ENCODE data around the gene PRKCZ.

Gene PRKCZ

GRCh38 chr1:2009101-2010053, 40.8 kb upstream of the PRKCZ start:
- no peak for DNase-seq (ENCODE audit: low read depth)
- TF ChIP-seq, protein P1, sequence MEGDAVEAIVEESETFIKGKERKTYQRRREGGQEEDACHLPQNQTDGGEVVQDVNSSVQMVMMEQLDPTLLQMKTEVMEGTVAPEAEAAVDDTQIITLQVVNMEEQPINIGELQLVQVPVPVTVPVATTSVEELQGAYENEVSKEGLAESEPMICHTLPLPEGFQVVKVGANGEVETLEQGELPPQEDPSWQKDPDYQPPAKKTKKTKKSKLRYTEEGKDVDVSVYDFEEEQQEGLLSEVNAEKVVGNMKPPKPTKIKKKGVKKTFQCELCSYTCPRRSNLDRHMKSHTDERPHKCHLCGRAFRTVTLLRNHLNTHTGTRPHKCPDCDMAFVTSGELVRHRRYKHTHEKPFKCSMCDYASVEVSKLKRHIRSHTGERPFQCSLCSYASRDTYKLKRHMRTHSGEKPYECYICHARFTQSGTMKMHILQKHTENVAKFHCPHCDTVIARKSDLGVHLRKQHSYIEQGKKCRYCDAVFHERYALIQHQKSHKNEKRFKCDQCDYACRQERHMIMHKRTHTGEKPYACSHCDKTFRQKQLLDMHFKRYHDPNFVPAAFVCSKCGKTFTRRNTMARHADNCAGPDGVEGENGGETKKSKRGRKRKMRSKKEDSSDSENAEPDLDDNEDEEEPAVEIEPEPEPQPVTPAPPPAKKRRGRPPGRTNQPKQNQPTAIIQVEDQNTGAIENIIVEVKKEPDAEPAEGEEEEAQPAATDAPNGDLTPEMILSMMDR (IDR thresholded peaks at IDR 0.05; ENCODE audit: low read depth, low read length) = no peak
- no peak overlapping the region for H3K4me3 ChIP-seq (ENCODE audit: low read depth, low read length)

DNA sequence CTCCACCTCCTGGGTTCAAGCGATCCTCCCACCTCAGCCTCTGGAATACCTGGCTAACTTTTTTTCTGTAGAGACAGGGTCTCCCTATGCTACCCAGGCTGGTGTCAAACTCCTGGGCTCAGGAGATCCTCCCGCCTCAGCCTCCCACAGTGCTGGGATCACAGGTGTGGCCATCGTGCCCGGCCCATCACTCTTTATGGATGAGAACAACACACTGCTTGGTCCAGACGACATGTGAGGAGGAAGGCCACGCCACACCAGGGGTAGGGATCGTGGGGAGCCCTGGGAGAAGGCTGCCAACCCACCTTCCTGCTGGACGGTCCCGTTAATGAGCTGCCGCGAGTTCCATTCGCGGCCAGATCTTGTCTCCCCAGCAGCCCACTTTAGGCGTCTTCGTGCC, 36.0 kb upstream of the PRKCZ start:
- TF ChIP-seq POLR2A (IDR thresholded peaks at IDR 0.05; ENCODE audit: extremely low read depth, insufficient read length) = no peak
- TF ChIP-seq, protein P1 (IDR thresholded peaks at IDR 0.05; ENCODE audit: low read depth, low read length) = no peak
- TF ChIP-seq MYC (IDR thresholded peaks at IDR 0.05; ENCODE audit: low read depth, low read length) = no peak
- TF ChIP-seq MAX (IDR thresholded peaks at IDR 0.05; ENCODE audit: low read depth, low read length) = no peak
- H3K4me3 ChIP-seq (ENCODE audit: low read depth, low read length) = no peak overlapping the region
- DNase-seq (ENCODE audit: low read depth) = no peak

GRCh38 chr1:2014741-2015735, 35.2 kb upstream of the PRKCZ start:
- no peak for DNase-seq (ENCODE audit: low read depth)
- TF ChIP-seq MYC (IDR thresholded peaks at IDR 0.05; ENCODE audit: low read depth, low read length) (no peak), MAX (IDR thresholded peaks at IDR 0.05; ENCODE audit: low read depth, low read length) (no peak), POLR2A (IDR thresholded peaks at IDR 0.05; ENCODE audit: extremely low read depth, insufficient read length) (no peak)
- TF ChIP-seq, protein P1 (IDR thresholded peaks at IDR 0.05; ENCODE audit: low read depth, low read length) = no peak
- H3K4me3 ChIP-seq (ENCODE audit: low read depth, low read length) = no peak overlapping the region

- DNase-seq (ENCODE audit: low read depth) = no peak
- TF ChIP-seq POLR2A (IDR thresholded peaks at IDR 0.05; ENCODE audit: extremely low read depth, insufficient read length) = no peak
- no peak for TF ChIP-seq MYC (IDR thresholded peaks at IDR 0.05; ENCODE audit: low read depth, low read length)
- TF ChIP-seq, protein P1 (IDR thresholded peaks at IDR 0.05; ENCODE audit: low read depth, low read length) = no peak
- no peak for TF ChIP-seq MAX (IDR thresholded peaks at IDR 0.05; ENCODE audit: low read depth, low read length)
- H3K4me3 ChIP-seq (ENCODE audit: low read depth, low read length) = no peak overlapping the region
Observed at GRCh38 chr1:2016123-2016522, 34.1 kb upstream of the PRKCZ start.

DNA sequence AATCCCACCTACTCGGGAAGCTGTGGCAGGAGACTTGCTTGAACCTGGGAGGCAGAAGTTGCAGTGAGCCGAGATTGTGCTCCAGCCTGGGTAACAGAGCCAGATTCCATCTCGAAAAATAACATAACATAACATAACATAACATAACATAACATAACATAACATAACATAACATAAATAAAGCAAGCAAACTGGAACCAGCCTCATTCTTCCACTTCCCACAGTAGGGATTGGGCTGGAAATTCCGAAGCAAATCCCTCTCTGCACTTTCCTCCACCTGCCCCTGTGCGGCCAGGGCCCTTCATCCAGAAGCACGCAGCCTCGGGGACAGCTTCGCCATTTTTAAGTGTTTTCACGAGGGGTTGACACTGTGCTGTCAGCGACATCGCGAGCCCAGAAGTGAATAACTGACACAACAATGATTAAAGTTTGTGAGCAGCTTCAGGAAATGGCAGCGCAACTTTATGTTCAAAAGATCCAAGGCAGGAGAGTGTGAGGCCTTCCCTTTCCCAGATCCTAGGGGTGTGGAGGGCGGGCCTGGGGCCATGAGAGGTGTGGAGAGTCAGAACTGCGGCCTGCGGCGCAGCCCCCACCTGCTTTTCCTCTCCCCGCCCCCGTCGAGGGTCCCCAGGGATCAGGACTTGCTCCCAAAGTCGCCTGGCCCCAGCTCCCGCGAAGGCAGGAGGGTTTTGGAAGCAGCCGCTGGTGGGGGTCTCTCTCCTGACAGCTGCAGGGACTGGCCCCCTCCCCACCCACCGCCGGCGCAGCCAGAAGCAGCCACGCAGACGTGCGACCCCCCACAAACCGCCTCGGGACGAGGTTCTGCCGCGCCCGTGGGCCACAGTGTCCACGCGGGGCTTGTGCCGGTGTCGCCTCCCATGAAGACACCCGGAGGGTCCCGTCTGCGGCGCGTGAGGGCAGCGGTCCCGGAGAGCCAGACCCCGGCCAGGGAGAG, 31.7 kb upstream of the PRKCZ start:
- no peak for DNase-seq (ENCODE audit: low read depth)
- H3K4me3 ChIP-seq (ENCODE audit: low read depth, low read length) = no peak overlapping the region
- no peak for TF ChIP-seq MAX (IDR thresholded peaks at IDR 0.05; ENCODE audit: low read depth, low read length)
- no peak for TF ChIP-seq POLR2A (IDR thresholded peaks at IDR 0.05; ENCODE audit: extremely low read depth, insufficient read length)
- TF ChIP-seq, protein P1 (IDR thresholded peaks at IDR 0.05; ENCODE audit: low read depth, low read length) = no peak
- no peak for TF ChIP-seq MYC (IDR thresholded peaks at IDR 0.05; ENCODE audit: low read depth, low read length)

All from NB4 (cell line).